CD4-positive, alpha-beta memory T cell (primary cell): ENCODE data around the gene CLSTN1. TPM values are rescaled to one million over a fixed set of nuclear protein-coding genes. Genes with fewer than 3 reads are reported as not detected.

ENCODE experiments used
- CTCF ChIA-PET: fragments of 350-600 bp; sonication (Branson Sonifier 250); formaldehyde crosslinking; loops from one replicate; lab custom pipeline; 2021; ENCODE audit warnings: inconsistent platforms; ENCODE audit not compliant: partially characterized antibody; lab: Charles Lee
- POLR2A ChIA-PET: fragments of 350-600 bp; sonication (Branson Sonifier 250); formaldehyde crosslinking; loops from one replicate; lab custom pipeline; 2021; ENCODE audit not compliant: partially characterized antibody; lab: Charles Lee
- DNase-seq, 5 donors: peaks; one replicate each; pipeline versions ENCODE4 v3.0.0 to v3.0.0-alpha.2; 2020 to 2022; ENCODE audit warnings: mixed read lengths in 1 of 5
- H3K27ac ChIP-seq: one replicate; pipeline ENCODE4 v1.7.0; 2013; ENCODE audit warnings: low read depth, low read length
- H3K27me3 ChIP-seq: 2 replicates; pipeline ENCODE4 v1.7.0; 2013; ENCODE audit warnings: mild to moderate bottlenecking, low read length, moderate library complexity; ENCODE audit not compliant: insufficient read depth
- H3K36me3 ChIP-seq: 2 replicates; pipeline ENCODE4 v1.7.0; 2013; ENCODE audit warnings: mild to moderate bottlenecking, low read length, moderate library complexity; ENCODE audit not compliant: insufficient read depth
- H3K4me1 ChIP-seq: 2 replicates; pipeline ENCODE4 v1.7.0; 2013; ENCODE audit warnings: mild to moderate bottlenecking, low read length, moderate library complexity; ENCODE audit not compliant: insufficient read depth
- H3K4me3 ChIP-seq, 2 donors: one replicate each; pipeline ENCODE4 v1.7.0; 2013; ENCODE audit warnings: low read length in 2 of 2, mild to moderate bottlenecking in 1 of 2
- H3K9me3 ChIP-seq, 2 donors: one replicate each; pipeline ENCODE4 v1.7.0; 2013; ENCODE audit warnings: low read length in 2 of 2, control low read depth in 1 of 2; ENCODE audit not compliant: control insufficient read depth in 1 of 2
- H3K27ac Mint-ChIP-seq, 7 donors: one replicate each; pipeline ENCODE4 v1.8.0; 2020 to 2021; ENCODE audit warnings: mixed read lengths in 7 of 7, mild to moderate bottlenecking in 6 of 7, inconsistent platforms in 3 of 7, moderate library complexity in 3 of 7
- H3K27me3 Mint-ChIP-seq, 2 donors: one replicate each; pipeline ENCODE4 v1.8.0; 2020 to 2021; ENCODE audit warnings: mixed read lengths in 2 of 2
- H3K36me3 Mint-ChIP-seq, 2 donors: one replicate each; pipeline ENCODE4 v1.8.0; 2020 to 2021; ENCODE audit warnings: mixed read lengths in 2 of 2, inconsistent platforms in 1 of 2, mild to moderate bottlenecking in 1 of 2
- H3K4me1 Mint-ChIP-seq, 4 donors: one replicate each; pipeline ENCODE4 v1.8.0; 2020 to 2021; ENCODE audit warnings: mixed read lengths in 4 of 4, mild to moderate bottlenecking in 1 of 4
- H3K4me3 Mint-ChIP-seq, 8 donors: one replicate each; pipeline ENCODE4 v1.8.0; 2020 to 2021; ENCODE audit warnings: mixed read lengths in 8 of 8, mild to moderate bottlenecking in 7 of 8, moderate library complexity in 6 of 8, inconsistent platforms in 3 of 8
- H3K9me3 Mint-ChIP-seq, 8 donors: one replicate each; pipeline ENCODE4 v1.8.0; 2020 to 2021; ENCODE audit warnings: mixed read lengths in 8 of 8, mild to moderate bottlenecking in 5 of 8, inconsistent platforms in 3 of 8, moderate library complexity in 1 of 8
- intact Hi-C: fragments of 100-400 bp; cut with micrococcal nuclease; formaldehyde crosslinking; loops from one replicate; pipeline ENCODE4 v1.15.1; 2023
- polyA plus RNA-seq, 2 donors: library from polyadenylated mRNA; unstranded; fragments of 300-500 nt; fragmentation: Illumina TruSeq; gene quantifications; one replicate each; pipeline ENCODE4 v1.2.3, GENCODE V29; 2021
- total RNA-seq, 2 experiments: library from RNA; stranded (reverse); gene quantifications; one replicate each; pipeline ENCODE4 v1.2.3, GENCODE V29; 2021

The CLSTN1 gene
- total and polyA plus RNA-seq, 4 experiments from 2014 or later, result 6.9 to 109 (median 78.7) TPM

DNA sequence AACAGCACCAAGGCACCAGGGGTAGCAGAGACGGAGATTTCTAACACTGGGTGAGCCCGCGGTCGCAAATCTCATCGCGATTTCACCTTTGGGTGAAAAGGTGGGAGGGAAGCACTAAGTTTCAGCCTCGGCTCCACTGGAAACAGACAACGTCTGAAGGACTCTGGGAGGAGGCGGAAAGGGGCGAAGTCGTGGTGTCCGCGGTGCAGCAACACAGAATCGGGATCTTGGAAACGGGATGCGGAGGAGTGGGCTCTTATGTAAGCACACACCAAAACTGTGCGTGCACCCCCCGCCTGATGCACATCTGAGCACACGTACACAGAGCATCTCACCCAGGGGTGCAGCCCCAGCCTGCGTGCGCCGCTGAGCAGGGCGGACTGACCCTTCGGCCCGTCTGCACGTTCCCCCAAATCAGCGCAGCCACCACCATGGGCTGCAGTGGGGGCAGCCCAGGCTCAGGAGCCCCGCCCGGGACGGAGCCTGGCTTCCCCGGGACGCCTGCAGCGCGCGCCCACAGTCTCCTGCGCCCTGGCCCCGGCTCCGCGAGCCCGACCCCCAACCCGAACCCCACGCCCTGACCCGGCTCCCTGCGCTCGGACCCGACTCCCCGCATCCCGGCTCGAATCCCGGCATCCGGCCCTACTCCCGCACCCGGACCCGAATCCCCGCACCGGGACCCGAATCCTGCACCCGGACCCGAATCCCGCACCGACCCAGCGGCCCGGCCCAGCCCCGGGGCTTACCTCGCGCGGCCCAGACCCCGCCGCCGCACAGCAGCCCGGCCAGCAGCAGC lies 670 bp downstream of the CLSTN1 start:
- peak overlapping the region; percentile 55 for H3K27ac ChIP-seq
- H3K36me3 Mint-ChIP-seq, result peaks cover 0 to 7% of the 10 kb centered on the region in 2 donors
- H3K27me3 Mint-ChIP-seq, result no peaks in the 10 kb centered on the region
- H3K27me3 ChIP-seq, result no peaks in the 10 kb centered on the region
- H3K4me3 ChIP-seq, result peak overlapping the region; percentile 73 to 76
- DNase-seq, result peak in 4 of 5 donors; percentile 9 to 49 (median 22)
- H3K27ac Mint-ChIP-seq, result peak overlapping the region; percentile 62 to 97 (median 94)
- H3K9me3 ChIP-seq, result no peaks in the 10 kb centered on the region
- ChIA-PET POLR2A (interaction anchor here (0.5 to 1.8 kb wide), 6 partner anchors 15 to 193 kb away, joined by 3 to 8 read pairs (median 4); partner anchors contain the start of gene PIK3CD), CTCF (interaction anchor here (0.9 kb wide), 1 partner anchor 39 kb away, joined by 5 read pairs; no protein-coding TSS in a partner anchor)
- H3K4me1 ChIP-seq, result peaks cover 55% of the 10 kb centered on the region
- no peaks in the 10 kb centered on the region for H3K36me3 ChIP-seq
- peaks cover 0 to 5% (median 0%) of the 10 kb centered on the region in 8 donors for H3K9me3 Mint-ChIP-seq
- peak overlapping the region; percentile 94 to 99 (median 97) for H3K4me3 Mint-ChIP-seq
- H3K4me1 Mint-ChIP-seq, result peaks cover 25 to 71% (median 41%) of the 10 kb centered on the region in 4 donors
- intact Hi-C loops, result loop anchor here (1.0 to 2.0 kb wide), 4 partner anchors 39 to 235 kb away; partner anchors contain the start of genes TMEM201 and UBE4B

DNA sequence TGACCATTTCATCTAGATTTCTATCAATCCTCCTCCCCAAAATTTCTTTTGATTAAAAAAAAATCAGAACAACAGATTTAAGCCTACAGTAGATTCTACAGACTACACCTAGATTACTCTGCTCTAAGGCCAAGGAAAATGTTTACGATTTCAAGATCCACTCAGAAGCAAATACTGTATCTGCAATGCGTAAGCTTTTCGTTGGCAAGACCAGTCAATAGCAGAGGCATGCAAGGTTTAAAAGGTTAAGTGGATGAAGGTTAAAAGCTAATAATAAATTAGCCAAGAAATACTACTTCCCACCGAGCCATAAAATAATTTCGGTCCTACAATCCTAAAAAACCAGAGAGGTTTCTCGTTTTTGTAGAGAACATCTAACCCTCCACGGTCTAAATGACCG lies 1.3 kb downstream of the CLSTN1 start:
- H3K27me3 Mint-ChIP-seq, result no peaks in the 10 kb centered on the region

DNA sequence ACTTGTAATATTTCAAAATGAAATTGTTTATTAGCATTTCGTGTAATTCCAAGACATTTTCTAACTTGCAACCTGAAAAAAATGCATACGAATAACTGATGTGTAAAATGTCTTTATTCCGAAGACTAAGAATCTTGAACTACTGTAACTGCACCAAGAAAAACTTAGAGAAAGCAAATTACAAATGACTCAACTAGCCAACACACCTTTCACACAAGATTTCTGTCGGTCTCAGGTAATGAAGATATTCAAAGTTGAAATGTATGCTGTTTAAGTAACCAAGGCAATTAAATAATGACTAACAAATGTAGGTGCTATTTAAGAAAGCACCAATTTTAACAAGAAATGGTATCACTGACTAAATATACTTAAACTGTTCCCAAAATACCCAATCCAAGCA lies 2.1 kb downstream of the CLSTN1 start:
- DNase-seq, result no peak
- Mint-ChIP-seq H3K9me3 (peaks cover 0 to 5% (median 0%) of the 10 kb centered on the region in 8 donors), H3K27ac (peak overlapping the region in 3 of 7 donors; percentile 17 to 97 (median 95)), H3K4me1 (peaks cover 25 to 63% (median 43%) of the 10 kb centered on the region in 4 donors), H3K4me3 (peak overlapping the region; percentile 94 to 99 (median 97)), H3K36me3 (peaks cover 0 to 7% of the 10 kb centered on the region in 2 donors), H3K27me3 (no peaks in the 10 kb centered on the region)
- Histone ChIP-seq H3K36me3 (no peaks in the 10 kb centered on the region), H3K4me3 (no peak overlapping the region), H3K9me3 (no peaks in the 10 kb centered on the region), H3K27ac (no peak overlapping the region), H3K4me1 (peaks cover 55% of the 10 kb centered on the region), H3K27me3 (no peaks in the 10 kb centered on the region)
- intact Hi-C loops, result loop anchor here (2.0 kb wide), 1 partner anchor 211 kb away; the partner anchor contains the start of gene UBE4B
- CTCF ChIA-PET, result interaction anchor here (1.0 kb wide), 1 partner anchor 37 kb away, joined by 3 read pairs; no protein-coding TSS in a partner anchor
- POLR2A ChIA-PET, result interaction anchor here (0.9 kb wide), 1 partner anchor 21 kb away, joined by 6 read pairs; no protein-coding TSS in a partner anchor

More for the DNA sequence above, 1.3 kb downstream of the CLSTN1 start:
- H3K4me1 ChIP-seq, result peaks cover 55% of the 10 kb centered on the region
- no peaks in the 10 kb centered on the region for H3K36me3 ChIP-seq
- POLR2A ChIA-PET, result interaction anchor here (0.5 to 1.0 kb wide), 4 partner anchors 14 to 23 kb away, joined by 3 to 5 read pairs (median 3); no protein-coding TSS in a partner anchor
- peak overlapping the region; percentile 73 to 76 for H3K4me3 ChIP-seq
- H3K36me3 Mint-ChIP-seq, result peaks cover 0 to 7% of the 10 kb centered on the region in 2 donors
- H3K9me3 Mint-ChIP-seq, result peaks cover 0 to 5% (median 0%) of the 10 kb centered on the region in 8 donors
- no peaks in the 10 kb centered on the region for H3K9me3 ChIP-seq
- peak overlapping the region; percentile 62 to 97 (median 94) for H3K27ac Mint-ChIP-seq
- DNase-seq, result no peak
- peaks cover 25 to 66% (median 40%) of the 10 kb centered on the region in 4 donors for H3K4me1 Mint-ChIP-seq
- no peaks in the 10 kb centered on the region for H3K27me3 ChIP-seq
- H3K4me3 Mint-ChIP-seq, result peak overlapping the region; percentile 94 to 99 (median 97)
- intact Hi-C loops, result loop anchor here (2.0 kb wide), 1 partner anchor 210 kb away; the partner anchor contains the start of gene UBE4B
- CTCF ChIA-PET, result interaction anchor here (0.9 kb wide), 1 partner anchor 38 kb away, joined by 5 read pairs; no protein-coding TSS in a partner anchor
- peak overlapping the region; percentile 55 for H3K27ac ChIP-seq

- peaks cover 51% of the 10 kb centered on the region for H3K4me1 ChIP-seq
- peaks cover 21 to 56% (median 44%) of the 10 kb centered on the region in 4 donors for H3K4me1 Mint-ChIP-seq
- H3K9me3 ChIP-seq, result no peaks in the 10 kb centered on the region
- H3K9me3 Mint-ChIP-seq, result peaks cover 0 to 5% (median 0%) of the 10 kb centered on the region in 8 donors
- no peak overlapping the region for H3K4me3 ChIP-seq
- DNase-seq, result no peak
- no peaks in the 10 kb centered on the region for H3K36me3 ChIP-seq
- H3K27me3 Mint-ChIP-seq, result no peaks in the 10 kb centered on the region
- H3K27me3 ChIP-seq, result no peaks in the 10 kb centered on the region
- no peak overlapping the region for H3K27ac ChIP-seq
- ChIA-PET POLR2A (interaction anchor here (1.1 kb wide), 1 partner anchor 21 kb away, joined by 3 read pairs; no protein-coding TSS in a partner anchor), CTCF (interaction anchor here (0.7 to 1.2 kb wide), 2 partner anchors 8 to 17 kb away, joined by 3 to 4 read pairs; no protein-coding TSS in a partner anchor)
- intact Hi-C loops, result no loop called here
- H3K36me3 Mint-ChIP-seq, result peaks cover 0 to 10% of the 10 kb centered on the region in 2 donors
- peak overlapping the region in 3 of 8 donors; percentile 22 to 69 (median 35) for H3K4me3 Mint-ChIP-seq
- peak overlapping the region in 1 of 7 donors; percentile 5 for H3K27ac Mint-ChIP-seq
Measured at GRCh38 chr1:9820521-9820920, 3.2 kb downstream of the CLSTN1 start.

GRCh38 chr1:9817734-9818133 lies 6.0 kb downstream of the CLSTN1 start:
- no peaks in the 10 kb centered on the region for H3K27me3 Mint-ChIP-seq
- no peak overlapping the region for H3K4me3 Mint-ChIP-seq
- H3K27me3 ChIP-seq, result no peaks in the 10 kb centered on the region
- H3K4me3 ChIP-seq, result no peak overlapping the region
- no peak for DNase-seq
- intact Hi-C loops, result no loop called here
- no peaks in the 10 kb centered on the region for H3K9me3 ChIP-seq
- peaks cover 46% of the 10 kb centered on the region for H3K4me1 ChIP-seq
- peaks cover 0 to 9% of the 10 kb centered on the region in 2 donors for H3K36me3 Mint-ChIP-seq
- H3K27ac Mint-ChIP-seq, result no peak overlapping the region
- H3K4me1 Mint-ChIP-seq, result peaks cover 22 to 60% (median 43%) of the 10 kb centered on the region in 4 donors
- no peaks in the 10 kb centered on the region for H3K36me3 ChIP-seq
- CTCF ChIA-PET, result interaction anchor here (0.6 to 2.0 kb wide), 3 partner anchors 33 to 52 kb away, joined by 3 to 6 read pairs (median 3); no protein-coding TSS in a partner anchor
- no peak overlapping the region for H3K27ac ChIP-seq
- POLR2A ChIA-PET, result no interaction called here
- peaks cover 0 to 2% (median 0%) of the 10 kb centered on the region in 8 donors for H3K9me3 Mint-ChIP-seq

DNA sequence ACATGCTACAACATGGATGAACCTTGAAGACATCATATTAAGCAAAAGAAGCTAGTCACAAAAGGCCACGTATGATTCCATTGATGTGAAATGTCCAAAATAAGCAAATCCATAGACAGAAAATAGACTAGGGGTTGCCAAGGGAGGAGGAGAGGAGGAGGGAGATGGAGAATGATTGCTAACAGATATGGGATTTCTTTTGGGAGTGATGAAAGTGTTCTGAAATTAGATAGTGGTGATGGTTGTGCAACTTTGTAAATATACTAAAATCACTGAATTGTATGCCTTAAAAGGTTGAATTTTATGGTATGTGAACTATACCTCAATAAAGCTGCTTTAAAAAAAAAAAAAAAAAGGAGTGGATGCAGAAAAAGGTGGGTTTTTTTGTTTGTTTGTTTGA lies 7.6 kb downstream of the CLSTN1 start:
- Histone ChIP-seq H3K27ac (no peak overlapping the region), H3K27me3 (no peaks in the 10 kb centered on the region), H3K9me3 (no peaks in the 10 kb centered on the region), H3K4me1 (peaks cover 40% of the 10 kb centered on the region), H3K4me3 (no peak overlapping the region), H3K36me3 (no peaks in the 10 kb centered on the region)
- CTCF ChIA-PET, result interaction anchor here (0.8 to 1.0 kb wide), 2 partner anchors 57 to 114 kb away, joined by 3 read pairs; no protein-coding TSS in a partner anchor
- Mint-ChIP-seq H3K9me3 (no peaks in the 10 kb centered on the region), H3K27me3 (no peaks in the 10 kb centered on the region), H3K36me3 (peaks cover 0 to 8% of the 10 kb centered on the region in 2 donors), H3K4me1 (peaks cover 19 to 58% (median 37%) of the 10 kb centered on the region in 4 donors), H3K4me3 (peak overlapping the region in 1 of 8 donors; percentile 46), H3K27ac (peak overlapping the region in 1 of 7 donors; percentile 39)
- POLR2A ChIA-PET, result interaction anchor here (1.6 kb wide), 1 partner anchor 11 kb away, joined by 4 read pairs; no protein-coding TSS in a partner anchor
- no peak for DNase-seq
- intact Hi-C loops, result no loop called here
